ENCODE data around the gene LAMA3.
"Not testable (repeated sequence)": the region's sequence is repeated elsewhere in the genome, so short reads cannot be mapped to it uniquely, and the experiment has no call there.

LAMA3 gene

GRCh38 chr18:23710068-23710527 is 20.8 kb downstream of the LAMA3 start:
- no peak for DNase-seq

GRCh38 chr18:23710946-23711345 is 21.7 kb downstream of the LAMA3 start:
- no peak for DNase-seq

GRCh38 chr18:23711426-23711825 is 22.2 kb downstream of the LAMA3 start:
- no peak for DNase-seq

GRCh38 chr18:23712445-23712844 is 23.2 kb downstream of the LAMA3 start:
- DNase-seq = peak; percentile 51

GRCh38 chr18:23714576-23714975 is 25.3 kb downstream of the LAMA3 start:
- no peak for DNase-seq

GRCh38 chr18:23716079-23716478 is 26.8 kb downstream of the LAMA3 start:
- not testable (repeated sequence) for DNase-seq

- DNase-seq = no peak
Measured at GRCh38 chr18:23716516-23716915, 27.3 kb downstream of the LAMA3 start.

- DNase-seq = no peak
Measured at GRCh38 chr18:23716966-23717365, 27.7 kb downstream of the LAMA3 start.

GRCh38 chr18:23718243-23718720 is 29.0 kb downstream of the LAMA3 start:
- no peak for DNase-seq

- no peak for DNase-seq
Measured at GRCh38 chr18:23718731-23719130, 29.5 kb downstream of the LAMA3 start.

- no peak for DNase-seq
Measured at GRCh38 chr18:23719634-23720201, 30.5 kb downstream of the LAMA3 start.

- no peak for DNase-seq
Measured at GRCh38 chr18:23721696-23722480, 32.6 kb downstream of the LAMA3 start.

- no peak for DNase-seq
Measured at GRCh38 chr18:23722646-23723045, 33.4 kb downstream of the LAMA3 start.

GRCh38 chr18:23723121-23723520 is 33.9 kb downstream of the LAMA3 start:
- no peak for DNase-seq

GRCh38 chr18:23724681-23725080 is 35.4 kb downstream of the LAMA3 start:
- DNase-seq = no peak

- no peak for DNase-seq
Measured at GRCh38 chr18:23725351-23725750, 36.1 kb downstream of the LAMA3 start.

GRCh38 chr18:23725827-23726661 is 36.8 kb downstream of the LAMA3 start:
- no peak for DNase-seq

GRCh38 chr18:23727707-23728493 is 38.6 kb downstream of the LAMA3 start:
- no peak for DNase-seq

GRCh38 chr18:23730857-23731256 is 41.6 kb downstream of the LAMA3 start:
- no peak for DNase-seq

GRCh38 chr18:23731861-23732260 is 42.6 kb downstream of the LAMA3 start:
- DNase-seq = no peak

GRCh38 chr18:23732439-23732838 is 43.2 kb downstream of the LAMA3 start:
- no peak for DNase-seq

GRCh38 chr18:23733265-23733664 is 44.0 kb downstream of the LAMA3 start:
- DNase-seq = not testable (repeated sequence)

GRCh38 chr18:23733895-23734294 is 44.6 kb downstream of the LAMA3 start:
- no peak for DNase-seq

All from GF-D8 (cell line).